Immature natural killer cell (primary cell): ENCODE results near the gene SMIM10L2A. TPM values are rescaled to one million over a fixed set of nuclear protein-coding genes. Genes with fewer than 3 reads are reported as not detected.
"Not testable (repeated sequence)": the region's sequence is repeated elsewhere in the genome, so short reads cannot be mapped to it uniquely, and the experiment has no call there.

Source experiments
- DNase-seq, 3 donors: peaks; one replicate each; pipeline ENCODE4 v3.0.0; 2022; ENCODE audit warnings: mixed read lengths in 1 of 3
- H3K27ac Mint-ChIP-seq, 6 donors: one replicate each; pipeline ENCODE4 v1.8.0; 2020; ENCODE audit warnings: mixed read lengths in 6 of 6, mild to moderate bottlenecking in 5 of 6, inconsistent platforms in 4 of 6, moderate library complexity in 3 of 6
- H3K27me3 Mint-ChIP-seq, 3 donors: one replicate each; pipeline ENCODE4 v1.8.0; 2020 to 2021; ENCODE audit warnings: low read depth in 3 of 3, mild to moderate bottlenecking in 3 of 3, mixed read lengths in 3 of 3, moderate library complexity in 3 of 3, inconsistent platforms in 1 of 3
- H3K36me3 Mint-ChIP-seq, 3 donors: one replicate each; pipeline ENCODE4 v1.8.0; 2020; ENCODE audit warnings: mixed read lengths in 3 of 3, inconsistent platforms in 2 of 3, mild to moderate bottlenecking in 2 of 3
- H3K4me1 Mint-ChIP-seq, 2 donors: one replicate each; pipeline ENCODE4 v1.8.0; 2020; ENCODE audit warnings: inconsistent platforms in 2 of 2, mild to moderate bottlenecking in 2 of 2, mixed read lengths in 2 of 2, moderate library complexity in 1 of 2
- H3K4me3 Mint-ChIP-seq, 5 donors: one replicate each; pipeline ENCODE4 v1.8.0; 2020; ENCODE audit warnings: mild to moderate bottlenecking in 5 of 5, mixed read lengths in 5 of 5, inconsistent platforms in 3 of 5, moderate library complexity in 3 of 5
- H3K9me3 Mint-ChIP-seq, 6 donors: one replicate each; pipeline ENCODE4 v1.8.0; 2020; ENCODE audit warnings: mild to moderate bottlenecking in 6 of 6, mixed read lengths in 6 of 6, inconsistent platforms in 4 of 6, moderate library complexity in 3 of 6
- polyA plus RNA-seq, 3 donors: library from polyadenylated mRNA; unstranded; fragments of 300-500 nt; fragmentation: Illumina TruSeq; gene quantifications; one replicate each; pipeline ENCODE4 v1.2.3, GENCODE V29; 2021

Gene SMIM10L2A
- polyA plus RNA-seq, 3 donors from 2014 or later, result 0.17 to 0.34 TPM; not detected in 1

DNA sequence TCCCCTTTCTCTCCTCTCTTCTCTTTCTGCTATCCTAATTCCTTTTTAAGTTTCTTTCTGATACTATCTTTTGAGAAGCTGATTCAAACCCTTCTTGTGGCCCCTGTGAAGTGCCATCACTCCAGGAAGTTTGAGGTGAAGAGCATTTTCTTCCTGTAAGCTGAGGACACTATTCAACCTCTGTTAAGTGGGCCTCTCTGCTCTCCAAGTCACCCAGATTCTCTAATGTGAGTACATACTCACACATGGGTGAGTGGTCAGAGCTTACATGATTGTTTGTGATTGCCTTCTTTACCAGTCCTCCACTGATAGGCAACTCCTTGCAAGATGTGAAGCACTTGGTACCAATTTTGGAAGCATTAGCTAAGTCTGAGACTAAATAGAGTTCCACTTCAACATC, 18.4 kb upstream of the SMIM10L2A start:
- H3K36me3 Mint-ChIP-seq, result no peaks in the 10 kb centered on the region
- no peaks in the 10 kb centered on the region for H3K9me3 Mint-ChIP-seq
- H3K4me1 Mint-ChIP-seq, result peaks cover 0 to 1% of the 10 kb centered on the region in 2 donors
- no peak for DNase-seq
- H3K27ac Mint-ChIP-seq, result no peak overlapping the region
- no peak overlapping the region for H3K4me3 Mint-ChIP-seq
- peaks cover 2 to 10% (median 4%) of the 10 kb centered on the region in 3 donors for H3K27me3 Mint-ChIP-seq

DNA sequence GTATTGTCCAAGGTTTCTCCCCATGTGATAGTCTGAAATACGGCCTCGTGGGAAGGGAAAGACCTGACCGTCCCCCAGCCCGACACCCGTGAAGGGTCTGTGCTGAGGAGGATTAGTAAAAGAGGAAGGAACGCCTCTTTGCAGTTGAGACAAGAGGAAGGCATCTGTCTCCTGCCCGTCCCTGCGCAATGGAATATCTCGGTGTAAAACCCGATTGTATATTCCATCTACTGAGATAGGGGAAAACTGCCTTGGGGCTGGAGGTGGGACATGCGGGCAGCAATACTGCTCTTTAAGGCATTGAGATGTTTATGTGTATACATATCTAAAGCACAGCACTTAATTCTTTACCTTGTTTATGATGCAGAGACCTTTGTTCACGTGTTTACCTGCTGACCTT, 15.3 kb upstream of the SMIM10L2A start:
- not testable (repeated sequence) for DNase-seq, H3K36me3 Mint-ChIP-seq, H3K9me3 Mint-ChIP-seq, H3K4me1 Mint-ChIP-seq, H3K4me3 Mint-ChIP-seq, H3K27ac Mint-ChIP-seq
- H3K27me3 Mint-ChIP-seq, result peaks cover 4 to 11% (median 4%) of the 10 kb centered on the region in 3 donors

DNA sequence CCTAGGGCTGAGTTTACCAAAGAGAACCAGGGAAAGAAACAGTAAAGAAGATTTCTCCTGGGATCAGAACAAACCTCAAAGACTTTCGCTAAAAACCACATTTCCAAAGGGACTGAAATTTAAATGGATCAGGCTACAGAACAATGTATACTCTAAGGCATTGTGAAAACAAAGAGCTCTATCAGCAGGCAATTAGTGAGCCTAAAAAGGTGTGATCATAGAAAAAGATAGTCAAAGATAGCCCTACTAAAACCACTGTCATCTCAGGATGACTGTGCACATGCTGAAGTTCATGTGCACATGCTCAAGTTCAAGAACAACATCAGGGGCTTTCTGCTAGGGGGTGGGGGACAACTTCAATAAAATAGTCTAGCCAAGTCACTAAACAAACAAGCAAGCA, 12.9 kb upstream of the SMIM10L2A start:
- H3K36me3 Mint-ChIP-seq, result no peaks in the 10 kb centered on the region
- DNase-seq, result no peak
- H3K4me3 Mint-ChIP-seq, result no peak overlapping the region
- peaks cover 1 to 11% (median 4%) of the 10 kb centered on the region in 3 donors for H3K27me3 Mint-ChIP-seq
- no peaks in the 10 kb centered on the region for H3K9me3 Mint-ChIP-seq
- no peak overlapping the region for H3K27ac Mint-ChIP-seq
- no peaks in the 10 kb centered on the region for H3K4me1 Mint-ChIP-seq

DNA sequence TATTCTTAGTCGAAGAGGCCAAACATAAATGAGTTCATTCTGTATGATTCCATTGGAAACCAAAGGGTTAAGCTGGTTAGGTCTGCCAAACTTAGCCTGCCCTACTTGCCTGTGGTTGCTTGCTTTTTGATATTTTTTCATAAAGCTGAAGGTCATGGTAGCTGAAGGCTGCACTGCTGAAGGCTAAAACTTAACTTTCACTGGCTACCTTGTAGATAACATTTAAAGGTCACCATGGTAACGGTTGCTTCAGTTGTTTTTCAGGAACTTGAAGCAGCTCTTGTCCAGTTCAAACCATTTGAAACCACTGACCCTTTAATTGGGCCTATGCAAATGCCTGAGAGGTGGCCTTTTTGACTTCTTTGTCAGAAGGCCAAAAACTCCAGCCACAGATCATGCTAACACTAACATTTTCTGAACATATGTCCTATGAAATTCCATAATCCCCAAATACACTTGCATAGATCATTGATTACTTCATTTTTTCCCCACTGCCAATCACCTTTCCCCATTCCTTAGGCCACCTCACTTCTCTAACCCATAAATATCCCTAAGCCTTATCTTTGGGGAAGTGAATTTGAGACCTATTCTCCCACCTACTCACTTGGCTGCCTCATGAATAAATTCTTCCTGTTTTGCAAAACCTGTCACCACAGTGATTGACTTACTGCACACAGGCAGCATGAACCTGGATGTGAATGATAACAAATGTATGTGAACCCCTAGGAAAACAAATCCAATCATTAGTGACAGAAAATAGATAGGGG, 10.7 kb upstream of the SMIM10L2A start:
- H3K4me3 Mint-ChIP-seq, result no peak overlapping the region
- no peaks in the 10 kb centered on the region for H3K9me3 Mint-ChIP-seq
- H3K27ac Mint-ChIP-seq, result no peak overlapping the region
- H3K36me3 Mint-ChIP-seq, result no peaks in the 10 kb centered on the region
- H3K27me3 Mint-ChIP-seq, result peaks cover 5 to 15% (median 8%) of the 10 kb centered on the region in 3 donors
- DNase-seq, result no peak
- H3K4me1 Mint-ChIP-seq, result no peaks in the 10 kb centered on the region

DNA sequence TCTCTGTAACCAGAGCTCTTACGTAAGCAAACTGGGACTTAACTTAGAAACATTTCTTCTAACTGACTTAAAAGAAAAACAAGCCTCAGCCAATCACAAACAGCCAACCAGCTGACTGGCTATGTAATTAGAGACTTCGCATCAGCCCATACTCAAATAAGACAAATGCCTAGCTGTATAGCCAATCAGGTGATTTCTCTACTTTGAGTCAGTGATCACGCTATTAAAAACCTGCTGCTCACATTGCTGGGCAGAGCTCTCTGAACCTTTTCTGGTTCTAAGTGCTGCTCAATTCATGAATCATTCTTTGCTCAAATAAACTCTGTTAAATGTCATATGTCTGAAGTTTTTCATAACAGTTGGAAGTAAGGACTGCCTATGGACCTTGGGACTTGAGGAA, 9.9 kb upstream of the SMIM10L2A start:
- H3K36me3 Mint-ChIP-seq, result no peaks in the 10 kb centered on the region
- no peak overlapping the region for H3K27ac Mint-ChIP-seq
- H3K27me3 Mint-ChIP-seq, result peaks cover 5 to 12% (median 8%) of the 10 kb centered on the region in 3 donors
- H3K4me1 Mint-ChIP-seq, result no peaks in the 10 kb centered on the region
- no peak for DNase-seq
- no peak overlapping the region for H3K4me3 Mint-ChIP-seq
- H3K9me3 Mint-ChIP-seq, result no peaks in the 10 kb centered on the region

DNA sequence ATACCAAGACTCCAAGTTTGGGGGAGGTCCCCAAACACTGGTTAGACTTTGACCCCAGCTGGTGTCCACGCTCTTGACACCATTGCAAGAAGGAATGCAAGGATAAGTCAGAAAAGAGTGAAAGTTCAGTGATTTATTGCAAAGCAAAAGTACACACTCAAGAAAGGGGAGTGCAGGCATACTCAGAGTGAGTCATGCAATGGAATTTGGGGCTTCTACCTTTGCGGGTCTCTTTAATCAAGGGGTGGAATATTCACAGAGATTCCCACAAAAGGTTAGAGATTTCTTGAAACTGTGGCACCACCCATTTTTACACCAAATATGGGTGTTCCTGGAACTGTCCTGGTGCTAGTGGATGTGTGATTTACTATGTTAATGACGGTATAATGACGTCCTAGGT, 5.2 kb upstream of the SMIM10L2A start:
- Mint-ChIP-seq H3K27me3 (peaks cover 4 to 5% (median 4%) of the 10 kb centered on the region in 3 donors), H3K9me3 (no peaks in the 10 kb centered on the region), H3K36me3 (no peaks in the 10 kb centered on the region), H3K4me3 (no peak overlapping the region), H3K27ac (no peak overlapping the region), H3K4me1 (no peaks in the 10 kb centered on the region)
- DNase-seq, result no peak

DNA sequence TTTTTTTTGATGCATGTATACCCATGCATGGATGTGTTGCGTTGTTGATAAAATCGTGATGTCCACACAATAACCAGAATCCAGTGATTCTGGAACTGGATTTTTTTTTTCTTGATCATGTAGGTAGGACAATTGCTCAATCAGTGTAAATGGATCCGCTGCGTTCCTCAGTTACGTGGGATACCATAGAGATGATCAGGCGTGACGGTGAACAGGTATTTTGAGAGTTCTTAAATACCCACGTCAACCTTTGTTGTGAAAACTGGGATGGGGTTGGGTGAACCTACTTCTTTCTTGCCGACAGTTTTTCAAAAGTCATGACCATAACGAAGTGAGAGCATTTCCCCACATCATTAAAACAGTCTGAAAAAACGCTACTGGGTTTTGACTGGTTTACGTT, 913 bp upstream of the SMIM10L2A start:
- no peaks in the 10 kb centered on the region for H3K9me3 Mint-ChIP-seq
- no peaks in the 10 kb centered on the region for H3K4me1 Mint-ChIP-seq
- peaks cover 0 to 2% (median 0%) of the 10 kb centered on the region in 3 donors for H3K27me3 Mint-ChIP-seq
- no peak for DNase-seq
- peak overlapping the region; percentile 57 to 78 (median 73) for H3K4me3 Mint-ChIP-seq
- no peak overlapping the region for H3K27ac Mint-ChIP-seq
- H3K36me3 Mint-ChIP-seq, result no peaks in the 10 kb centered on the region

DNA sequence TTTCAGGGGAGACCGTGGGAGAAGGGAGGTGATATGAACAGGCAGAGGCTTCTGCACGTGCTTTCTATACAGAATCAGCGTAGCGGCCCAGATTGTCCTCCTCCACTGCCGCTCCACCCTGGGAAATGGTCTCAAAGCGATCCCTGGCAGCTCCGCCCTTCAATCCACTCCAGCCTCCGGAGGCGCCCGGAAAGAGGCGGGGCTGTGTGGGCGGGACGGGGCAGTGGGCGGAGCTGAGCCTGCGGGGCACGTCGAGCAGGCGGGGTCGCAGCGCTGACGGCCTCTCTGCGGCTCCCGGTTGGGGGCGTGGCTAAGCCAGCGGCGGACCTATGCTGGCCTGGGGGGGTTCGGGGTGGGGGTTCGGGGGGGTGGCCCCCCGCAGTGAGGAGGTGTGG, 210 bp upstream of the SMIM10L2A start:
- peak; percentile 81 to 85 (median 84) for DNase-seq
- H3K9me3 Mint-ChIP-seq, result no peaks in the 10 kb centered on the region
- no peaks in the 10 kb centered on the region for H3K4me1 Mint-ChIP-seq
- peaks cover 0 to 2% (median 0%) of the 10 kb centered on the region in 3 donors for H3K27me3 Mint-ChIP-seq
- H3K27ac Mint-ChIP-seq, result peak overlapping the region in 1 of 6 donors; percentile 69
- peak overlapping the region; percentile 57 to 78 (median 73) for H3K4me3 Mint-ChIP-seq
- H3K36me3 Mint-ChIP-seq, result no peaks in the 10 kb centered on the region

DNA sequence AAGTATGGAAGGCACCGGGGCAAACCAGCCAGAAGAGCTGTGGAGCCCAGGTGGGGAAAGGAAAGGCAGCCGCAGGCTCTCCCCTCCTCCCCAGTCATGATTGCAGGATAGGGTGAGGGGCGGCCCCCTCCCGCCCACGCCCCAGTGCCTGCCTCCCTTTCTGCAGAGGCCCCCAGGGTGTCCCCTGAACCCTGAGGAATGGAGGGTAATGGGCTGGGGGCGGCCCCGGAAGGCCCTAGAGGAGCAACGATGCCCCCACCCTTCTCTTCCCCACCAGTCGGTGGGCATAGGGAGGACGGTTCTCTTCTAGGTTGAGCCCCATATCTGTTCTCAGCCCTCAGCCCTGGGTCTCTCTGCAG, 1.0 kb downstream of the SMIM10L2A start:
- not testable (repeated sequence) for H3K4me1 Mint-ChIP-seq, H3K27ac Mint-ChIP-seq, H3K36me3 Mint-ChIP-seq, H3K27me3 Mint-ChIP-seq, DNase-seq, H3K9me3 Mint-ChIP-seq
- peak overlapping the region; percentile 35 to 59 (median 49) for H3K4me3 Mint-ChIP-seq

DNA sequence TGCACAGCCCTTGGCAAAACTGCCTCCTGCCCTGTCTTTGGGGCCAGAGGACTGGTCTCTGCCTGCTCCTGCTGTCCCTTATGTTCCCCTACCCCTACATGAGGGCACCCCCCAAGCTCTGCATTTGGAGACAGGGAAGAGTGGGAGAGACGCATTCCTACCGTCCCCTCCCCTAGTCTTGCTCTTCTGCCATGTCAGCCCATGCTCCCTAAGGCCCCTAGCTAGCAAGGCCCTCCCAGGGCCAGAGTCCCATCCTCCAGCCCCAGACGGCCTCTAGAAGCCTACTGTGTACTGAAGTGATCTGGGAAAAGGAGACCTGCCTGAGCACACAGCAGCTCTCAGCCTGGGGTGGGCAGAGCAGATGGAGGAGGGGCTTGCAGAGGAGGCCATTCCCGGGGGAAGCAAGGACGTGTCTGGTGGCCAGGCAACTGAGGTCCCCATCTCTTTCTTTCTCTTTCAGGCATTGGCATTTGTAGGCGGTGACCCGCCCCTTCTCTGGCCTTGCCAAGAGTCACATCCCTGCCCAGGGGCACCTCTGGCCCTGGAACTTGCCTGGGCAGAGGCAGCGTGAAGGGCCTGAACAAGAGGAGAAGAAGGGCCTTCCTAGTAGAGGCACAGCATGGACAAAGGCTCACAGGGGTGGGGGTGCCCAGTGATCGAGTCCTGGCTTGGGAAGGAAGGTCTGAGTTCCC, 1.6 kb downstream of the SMIM10L2A start:
- not testable (repeated sequence) for H3K27me3 Mint-ChIP-seq, H3K9me3 Mint-ChIP-seq, H3K4me1 Mint-ChIP-seq, H3K27ac Mint-ChIP-seq, H3K36me3 Mint-ChIP-seq, DNase-seq
- H3K4me3 Mint-ChIP-seq, result peak overlapping the region in 4 of 5 donors; percentile 30 to 50 (median 34)

DNA sequence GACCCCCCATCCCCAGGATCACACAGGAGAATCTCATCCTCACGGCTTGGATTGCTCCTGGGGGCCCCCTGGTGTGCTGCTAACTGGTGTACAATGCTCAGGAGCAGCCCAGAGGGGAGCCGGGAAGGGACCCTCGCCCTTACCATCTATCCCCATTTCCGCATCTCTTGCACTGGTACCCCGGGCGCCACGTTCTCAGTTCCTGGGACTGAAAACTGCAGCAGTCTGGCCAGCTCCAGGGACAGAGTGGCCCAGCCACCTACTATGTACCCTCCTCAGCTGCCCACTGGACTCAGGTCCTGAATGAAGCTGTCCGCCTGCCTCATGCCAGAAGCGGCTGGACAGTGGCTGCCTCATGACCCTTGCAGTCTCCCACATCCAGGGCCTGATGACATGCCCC, 2.7 kb downstream of the SMIM10L2A start:
- Mint-ChIP-seq H3K27ac (no peak overlapping the region), H3K4me1 (no peaks in the 10 kb centered on the region), H3K9me3 (no peaks in the 10 kb centered on the region), H3K36me3 (no peaks in the 10 kb centered on the region), H3K27me3 (peaks cover 0 to 3% (median 2%) of the 10 kb centered on the region in 3 donors), H3K4me3 (no peak overlapping the region)
- DNase-seq, result no peak

DNA sequence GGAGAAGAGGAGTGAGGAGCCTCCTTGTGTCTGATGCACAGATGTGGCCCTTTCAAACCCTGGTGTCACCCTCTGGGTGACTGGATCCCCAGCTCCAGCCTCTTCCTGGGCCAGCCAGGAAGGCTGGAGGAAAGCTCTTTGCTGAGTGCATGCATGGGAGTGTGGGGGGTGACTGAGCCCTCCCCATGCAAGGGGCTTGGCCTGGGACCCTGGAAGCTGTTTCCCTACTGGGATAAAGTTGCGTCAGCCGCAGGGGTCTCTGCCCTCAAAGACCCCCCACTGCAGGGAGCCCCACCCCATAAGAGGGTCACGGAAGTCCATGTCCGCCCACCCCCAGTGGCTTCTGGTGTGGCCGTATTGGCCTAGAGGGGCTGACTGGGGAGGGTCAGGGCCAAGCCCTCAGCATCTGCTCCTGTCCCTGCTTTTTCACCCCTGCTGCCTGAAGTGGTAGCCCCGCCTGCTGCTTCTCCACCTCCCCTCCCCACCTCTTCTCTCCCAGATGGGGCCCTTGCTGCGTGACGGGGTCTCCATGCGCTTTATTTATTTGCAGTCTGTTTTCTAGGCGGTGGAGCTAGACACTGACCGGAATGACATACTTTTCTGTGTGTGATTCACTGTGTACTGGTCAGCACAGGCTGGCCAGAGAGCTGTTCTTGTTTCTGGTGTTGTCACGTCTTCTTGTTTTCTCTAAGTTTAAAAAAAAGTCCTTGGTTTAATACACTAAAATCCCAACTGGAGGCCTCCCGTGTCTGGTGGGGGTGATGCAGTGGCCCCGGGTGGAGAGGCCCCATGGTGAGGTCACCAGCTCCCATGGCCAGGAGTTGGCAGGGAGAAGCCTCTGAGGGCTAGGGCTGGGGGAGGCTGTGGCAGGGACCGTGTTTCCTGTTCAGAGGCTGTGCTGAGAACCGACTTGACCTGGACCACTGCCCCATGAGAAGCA, 3.6 kb downstream of the SMIM10L2A start:
- H3K4me3 Mint-ChIP-seq, result no peak overlapping the region
- peaks cover 2 to 4% (median 3%) of the 10 kb centered on the region in 3 donors for H3K27me3 Mint-ChIP-seq
- no peak overlapping the region for H3K27ac Mint-ChIP-seq
- no peaks in the 10 kb centered on the region for H3K4me1 Mint-ChIP-seq
- no peaks in the 10 kb centered on the region for H3K9me3 Mint-ChIP-seq
- H3K36me3 Mint-ChIP-seq, result no peaks in the 10 kb centered on the region
- no peak for DNase-seq

DNA sequence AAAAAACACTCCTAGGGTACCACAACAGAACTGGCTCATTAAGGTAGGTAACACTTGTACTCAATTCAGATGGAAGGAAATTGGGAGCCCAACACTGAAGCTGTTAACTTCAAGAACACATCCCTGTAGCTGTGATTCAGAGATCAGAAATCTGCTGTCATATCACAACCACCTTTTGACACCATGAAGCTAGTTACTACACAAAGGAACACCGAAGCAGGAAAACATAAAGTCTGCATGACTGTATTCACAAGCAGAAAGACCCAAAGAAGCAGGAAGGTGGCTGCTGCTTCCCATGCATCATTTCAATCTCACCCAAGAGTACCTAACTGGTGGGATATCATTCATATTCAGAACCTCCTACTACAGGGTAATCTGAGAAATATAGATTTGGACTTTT, 7.7 kb downstream of the SMIM10L2A start:
- H3K27me3 Mint-ChIP-seq, result peaks cover 2 to 5% (median 4%) of the 10 kb centered on the region in 3 donors
- peaks cover 0 to 2% (median 0%) of the 10 kb centered on the region in 6 donors for H3K9me3 Mint-ChIP-seq
- H3K27ac Mint-ChIP-seq, result no peak overlapping the region

DNA sequence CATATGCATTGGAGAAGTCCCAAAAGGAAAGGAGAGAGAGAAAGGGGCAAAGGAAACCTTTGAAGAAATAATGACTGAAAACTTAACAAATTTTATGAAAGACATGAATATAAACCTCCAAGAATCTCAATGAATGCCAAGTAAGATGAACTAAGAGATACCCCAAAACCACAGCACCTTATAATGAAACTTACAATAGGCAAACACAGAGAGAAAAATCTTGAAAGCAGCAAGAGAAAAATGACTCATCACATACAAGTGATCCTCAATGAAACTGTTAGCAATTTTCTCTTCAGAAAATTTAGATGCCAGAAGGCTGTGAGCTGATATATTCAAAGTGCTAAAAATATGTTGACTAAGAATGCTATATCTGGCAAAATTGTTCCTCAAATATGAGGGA, 10.1 kb downstream of the SMIM10L2A start:
- peaks cover 2 to 7% (median 5%) of the 10 kb centered on the region in 3 donors for H3K27me3 Mint-ChIP-seq
- H3K27ac Mint-ChIP-seq, result no peak overlapping the region
- no peaks in the 10 kb centered on the region for H3K36me3 Mint-ChIP-seq

More for the DNA sequence above, 7.7 kb downstream of the SMIM10L2A start:
- no peaks in the 10 kb centered on the region for H3K36me3 Mint-ChIP-seq
- H3K4me1 Mint-ChIP-seq, result no peaks in the 10 kb centered on the region
- DNase-seq, result no peak
- H3K4me3 Mint-ChIP-seq, result no peak overlapping the region

More for the DNA sequence above, 10.1 kb downstream of the SMIM10L2A start:
- peaks cover 0 to 2% (median 0%) of the 10 kb centered on the region in 6 donors for H3K9me3 Mint-ChIP-seq
- H3K4me1 Mint-ChIP-seq, result no peaks in the 10 kb centered on the region
- no peak for DNase-seq
- no peak overlapping the region for H3K4me3 Mint-ChIP-seq
